HAP-1 (cell line): ENCODE measurements around the gene MRPL44.

Experiments used
- DNase-seq, 2 experiments: peaks; one replicate each; pipeline ENCODE4 v3.0.0-alpha.2; 2016 to 2020; ENCODE audit warnings: low spot score in 2 of 2
- H3K27me3 ChIP-seq: fragments of 250-450 bp; sonication (Bioruptor Pico); 2 replicates; pipeline ENCODE4 v1.5.1; 2020; ENCODE audit warnings: low read depth, mild to moderate bottlenecking, moderate library complexity
- H3K36me3 ChIP-seq: fragments of 250-450 bp; sonication (Bioruptor Pico); replicated peaks from 2 replicates; pipeline ENCODE4 v1.5.1; 2020; ENCODE audit warnings: mild to moderate bottlenecking
- H3K4me1 ChIP-seq: fragments of 250-450 bp; sonication (Bioruptor Pico); 2 replicates; pipeline ENCODE4 v1.5.1; 2020; ENCODE audit warnings: mild to moderate bottlenecking
- H3K4me3 ChIP-seq: fragments of 250-450 bp; sonication (Bioruptor Pico); 2 replicates; pipeline ENCODE4 v1.5.1; 2020; ENCODE audit warnings: mild to moderate bottlenecking, moderate library complexity
- H3K9me3 ChIP-seq: fragments of 250-450 bp; sonication (Bioruptor Pico); 2 replicates; pipeline ENCODE4 v1.5.1; 2020; ENCODE audit warnings: mild to moderate bottlenecking, moderate library complexity
- in situ Hi-C: fragments of 300-500 bp; cut with MboI; formaldehyde crosslinking; loops from 3 replicates; pipeline ENCODE4 v1.14.3; 2020; ENCODE audit warnings: low sequenced_read_pairs, inconsistent platforms, mixed read lengths

Gene MRPL44

GRCh38 chr2:223957092-223957851, at the start of gene MRPL44:
MRPL44 (plus strand) TSS chr2:223957463; CDS start chr2:223957473, 10 bp downstream.
- Histone ChIP-seq H3K36me3 (peaks cover 22% of the 10 kb centered on the region), H3K4me3 (peak within 1 kb of the TSS; percentile 85), H3K9me3 (no peaks in the 10 kb centered on the region), H3K27me3 (no peaks in the 10 kb centered on the region), H3K4me1 (peaks cover 18% of the 10 kb centered on the region)
- DNase-seq: peak; percentile 83 to 96
- in situ Hi-C loops: loop anchor here (10.0 kb wide), 1 partner anchor 122 kb away; the partner anchor contains the start of gene AP1S3

- no peak overlapping the region for H3K4me3 ChIP-seq
- no peaks in the 10 kb centered on the region for H3K27me3 ChIP-seq
- no peaks in the 10 kb centered on the region for H3K36me3 ChIP-seq
- H3K4me1 ChIP-seq: no peaks in the 10 kb centered on the region
- in situ Hi-C loops: no loop called here
- no peaks in the 10 kb centered on the region for H3K9me3 ChIP-seq
- no peak for DNase-seq
Measured at GRCh38 chr2:223908304-223908998, 48.8 kb upstream of the MRPL44 start.

- H3K9me3 ChIP-seq: no peaks in the 10 kb centered on the region
- in situ Hi-C loops: no loop called here
Measured at GRCh38 chr2:223909001-223909741, 48.1 kb upstream of the MRPL44 start.

GRCh38 chr2:223914324-223914723, 42.9 kb upstream of the MRPL44 start:
- Histone ChIP-seq H3K27me3 (no peaks in the 10 kb centered on the region), H3K9me3 (no peaks in the 10 kb centered on the region; the same call in 1 of the 2 replicates), H3K4me1 (no peaks in the 10 kb centered on the region), H3K4me3 (no peak overlapping the region), H3K36me3 (peaks cover 5% of the 10 kb centered on the region)
- in situ Hi-C loops: no loop called here
- DNase-seq: no peak

More at GRCh38 chr2:223909001-223909741, 48.1 kb upstream of the MRPL44 start:
- DNase-seq: no peak
- no peak overlapping the region for H3K4me3 ChIP-seq
- H3K27me3 ChIP-seq: no peaks in the 10 kb centered on the region
- H3K4me1 ChIP-seq: no peaks in the 10 kb centered on the region
- H3K36me3 ChIP-seq: no peaks in the 10 kb centered on the region

- in situ Hi-C loops: no loop called here
- no peak overlapping the region for H3K4me3 ChIP-seq
- no peaks in the 10 kb centered on the region; the same call in 1 of the 2 replicates for H3K9me3 ChIP-seq
- H3K4me1 ChIP-seq: no peaks in the 10 kb centered on the region
- peaks cover 5% of the 10 kb centered on the region for H3K36me3 ChIP-seq
- no peak for DNase-seq
- H3K27me3 ChIP-seq: no peaks in the 10 kb centered on the region
Measured at GRCh38 chr2:223915071-223915470, 42.2 kb upstream of the MRPL44 start.

- Histone ChIP-seq H3K4me3 (no peak overlapping the region), H3K27me3 (no peaks in the 10 kb centered on the region), H3K9me3 (no peaks in the 10 kb centered on the region; the same call in 1 of the 2 replicates), H3K36me3 (peaks cover 5% of the 10 kb centered on the region), H3K4me1 (no peaks in the 10 kb centered on the region)
- in situ Hi-C loops: no loop called here
- DNase-seq: no peak
Measured at GRCh38 chr2:223916181-223916920, 40.9 kb upstream of the MRPL44 start.

GRCh38 chr2:223918671-223919134, 38.6 kb upstream of the MRPL44 start:
- H3K9me3 ChIP-seq: no peaks in the 10 kb centered on the region; the same call in 1 of the 2 replicates
- in situ Hi-C loops: no loop called here
- no peak for DNase-seq
- H3K36me3 ChIP-seq: peaks cover 5% of the 10 kb centered on the region
- H3K27me3 ChIP-seq: no peaks in the 10 kb centered on the region
- no peak overlapping the region for H3K4me3 ChIP-seq
- H3K4me1 ChIP-seq: no peaks in the 10 kb centered on the region

- Histone ChIP-seq H3K36me3 (no peaks in the 10 kb centered on the region; the same call in 1 of the 2 replicates), H3K27me3 (no peaks in the 10 kb centered on the region), H3K4me1 (no peaks in the 10 kb centered on the region), H3K4me3 (no peak overlapping the region), H3K9me3 (no peaks in the 10 kb centered on the region; the same call in 1 of the 2 replicates)
- no peak for DNase-seq
- in situ Hi-C loops: no loop called here
Measured at GRCh38 chr2:223920109-223920508, 37.2 kb upstream of the MRPL44 start.

- no peaks in the 10 kb centered on the region; the same call in 1 of the 2 replicates for H3K9me3 ChIP-seq
- no peaks in the 10 kb centered on the region for H3K4me1 ChIP-seq
- no peak for DNase-seq
- H3K36me3 ChIP-seq: no peaks in the 10 kb centered on the region
- in situ Hi-C loops: no loop called here
- no peak overlapping the region for H3K4me3 ChIP-seq
- no peaks in the 10 kb centered on the region; the same call in 1 of the 2 replicates for H3K27me3 ChIP-seq
Measured at GRCh38 chr2:223921204-223921603, 36.1 kb upstream of the MRPL44 start.

GRCh38 chr2:223922308-223922707, 35.0 kb upstream of the MRPL44 start:
- no peak for DNase-seq
- in situ Hi-C loops: no loop called here
- H3K4me1 ChIP-seq: no peaks in the 10 kb centered on the region
- H3K27me3 ChIP-seq: no peaks in the 10 kb centered on the region; the same call in 1 of the 2 replicates
- no peaks in the 10 kb centered on the region; the same call in 1 of the 2 replicates for H3K9me3 ChIP-seq
- no peak overlapping the region for H3K4me3 ChIP-seq
- no peaks in the 10 kb centered on the region for H3K36me3 ChIP-seq

GRCh38 chr2:223923976-223924375, 33.3 kb upstream of the MRPL44 start:
- DNase-seq: no peak
- H3K9me3 ChIP-seq: peaks cover 4% of the 10 kb centered on the region
- no peak overlapping the region for H3K4me3 ChIP-seq
- H3K36me3 ChIP-seq: no peaks in the 10 kb centered on the region
- no peaks in the 10 kb centered on the region; the same call in 1 of the 2 replicates for H3K27me3 ChIP-seq
- H3K4me1 ChIP-seq: no peaks in the 10 kb centered on the region
- in situ Hi-C loops: no loop called here

- DNase-seq: no peak
- H3K9me3 ChIP-seq: peaks cover 4% of the 10 kb centered on the region; the same call in 1 of the 2 replicates
- H3K36me3 ChIP-seq: no peaks in the 10 kb centered on the region
- H3K27me3 ChIP-seq: no peaks in the 10 kb centered on the region; the same call in 1 of the 2 replicates
- H3K4me3 ChIP-seq: no peak overlapping the region
- in situ Hi-C loops: no loop called here
- peaks cover 2% of the 10 kb centered on the region; the same call in 1 of the 2 replicates for H3K4me1 ChIP-seq
Measured at GRCh38 chr2:223925106-223925505, 32.2 kb upstream of the MRPL44 start.
